ENCODE results near the gene PLCL2.

- no peak for TF ChIP-seq POLR2A (IDR thresholded peaks at IDR 0.05)
- no peak for TF ChIP-seq CTCF (IDR thresholded peaks at IDR 0.05)
These were observed 10.9 kb upstream of the PLCL2 start for GRCh38 chr3:16873872-16874271.
